AG09309 (cell line): ENCODE data around the gene DYNC1I1.

Experiments
- DNase-seq: peaks from one replicate; pipeline ENCODE4 v3.0.0-alpha.2; 2010; ENCODE audit warnings: low read depth
- H3K4me3 ChIP-seq: 2 replicates; pipeline ENCODE4 v1.5.1; 2011; ENCODE audit warnings: mild to moderate bottlenecking, low read depth, low read length, moderate library complexity; ENCODE audit not compliant: control insufficient read depth
- CTCF ChIP-seq: IDR thresholded peaks from 2 replicates; pipeline ENCODE4 v1.5.1; 2011; ENCODE audit warnings: mild to moderate bottlenecking, low read depth, low read length, inconsistent platforms; ENCODE audit not compliant: insufficient read depth, control insufficient read depth; ENCODE audit errors: missing control alignments

The DYNC1I1 gene

GRCh38 chr7:95976369-95977060 is 204.2 kb downstream of the DYNC1I1 start:
- H3K4me3 ChIP-seq, result no peak overlapping the region
- TF ChIP-seq CTCF, result no peak
- no peak for DNase-seq

GRCh38 chr7:95977994-95978393 is 205.6 kb downstream of the DYNC1I1 start:
- no peak overlapping the region for H3K4me3 ChIP-seq
- no peak for DNase-seq
- TF ChIP-seq CTCF, result no peak

- TF ChIP-seq CTCF, result no peak
- no peak overlapping the region for H3K4me3 ChIP-seq
- DNase-seq, result no peak
Observed at GRCh38 chr7:95980167-95980566, 207.8 kb downstream of the DYNC1I1 start.

GRCh38 chr7:95980706-95981105 is 208.4 kb downstream of the DYNC1I1 start:
- TF ChIP-seq CTCF, result no peak
- no peak for DNase-seq
- no peak overlapping the region for H3K4me3 ChIP-seq

- no peak overlapping the region for H3K4me3 ChIP-seq
- TF ChIP-seq CTCF, result no peak
- DNase-seq, result no peak
Observed at GRCh38 chr7:95986178-95986764, 213.9 kb downstream of the DYNC1I1 start.

GRCh38 chr7:95989301-95989700 is 216.9 kb downstream of the DYNC1I1 start:
- no peak overlapping the region for H3K4me3 ChIP-seq
- TF ChIP-seq CTCF, result no peak
- DNase-seq, result no peak

- no peak for TF ChIP-seq CTCF
- no peak for DNase-seq
- H3K4me3 ChIP-seq, result no peak overlapping the region
Observed at GRCh38 chr7:95993380-95993779, 221.0 kb downstream of the DYNC1I1 start.
